HG03280 (cell line): ENCODE measurements around the gene ARL6IP6.

Experiments
- ATAC-seq: cut with Tn5 transposase; IDR thresholded peaks from one replicate; pipeline ENCODE4 v1.9.1; 2021; ENCODE audit warnings: mild to moderate bottlenecking, moderate library complexity; ENCODE audit not compliant: unreplicated experiment

The ARL6IP6 gene

DNA sequence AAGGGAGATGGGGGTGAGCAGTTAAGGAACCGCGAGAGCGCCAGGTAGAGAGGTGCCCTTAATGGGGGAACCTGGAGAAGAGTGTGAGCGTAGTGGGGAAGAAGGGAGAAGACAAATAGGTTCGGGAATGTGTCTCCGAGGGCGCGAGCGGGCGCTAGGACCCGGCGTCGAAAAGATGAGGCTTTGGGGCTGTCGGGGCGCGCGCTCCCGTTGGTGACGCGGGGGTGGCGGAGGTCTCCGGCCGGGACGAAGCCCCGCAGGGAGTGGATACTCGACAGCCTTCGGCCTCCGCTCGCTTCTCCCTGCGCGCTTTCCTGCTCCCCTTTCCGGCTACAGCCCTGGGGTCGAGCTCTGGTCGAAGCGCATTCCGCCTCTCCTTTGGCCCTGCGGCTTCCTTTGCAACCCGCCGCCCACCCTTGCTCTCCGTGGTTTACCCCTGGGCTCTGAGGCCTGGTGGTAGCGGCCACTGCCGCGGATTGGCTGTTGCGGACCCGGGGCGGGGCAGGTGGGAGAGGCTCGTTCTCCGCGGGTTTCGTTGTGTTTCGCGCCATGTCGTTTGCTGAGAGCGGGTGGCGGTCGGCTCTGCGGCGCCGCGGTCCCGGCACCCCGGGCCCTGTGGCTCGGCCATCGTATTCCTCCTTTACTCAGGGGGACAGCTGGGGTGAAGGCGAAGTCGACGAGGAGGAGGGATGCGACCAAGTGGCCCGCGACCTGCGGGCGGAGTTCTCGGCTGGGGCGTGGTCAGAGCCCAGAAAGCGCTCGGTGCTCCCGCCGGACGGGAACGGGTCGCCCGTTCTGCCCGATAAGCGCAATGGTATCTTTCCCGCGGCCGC lies at the start of gene ARL6IP6:
ARL6IP6 (plus strand) TSS at position 545 of the 833 bp plus-strand sequence; CDS start at position 550, 5 bp downstream.
- ATAC-seq, result peak; percentile 68

DNA sequence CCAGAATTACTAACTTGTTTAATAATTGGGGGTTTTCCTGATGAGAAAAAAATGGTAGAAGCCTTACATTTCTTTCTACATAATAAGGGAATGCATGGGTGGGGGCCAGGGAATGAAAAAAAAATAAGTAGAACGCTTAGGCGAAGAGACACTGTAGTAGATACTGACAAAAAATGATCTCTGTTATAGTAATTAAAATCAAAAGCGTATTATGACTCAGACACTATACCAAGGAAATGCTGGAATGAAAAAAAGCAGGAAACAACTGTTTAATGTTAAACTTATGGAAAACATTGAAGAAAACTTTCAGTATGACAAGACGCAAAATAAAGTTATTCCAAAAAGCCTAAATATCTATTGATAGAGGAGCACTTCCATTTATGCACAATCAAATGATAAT lies 44.1 kb upstream of the ARL6IP6 start:
- no peak for ATAC-seq

DNA sequence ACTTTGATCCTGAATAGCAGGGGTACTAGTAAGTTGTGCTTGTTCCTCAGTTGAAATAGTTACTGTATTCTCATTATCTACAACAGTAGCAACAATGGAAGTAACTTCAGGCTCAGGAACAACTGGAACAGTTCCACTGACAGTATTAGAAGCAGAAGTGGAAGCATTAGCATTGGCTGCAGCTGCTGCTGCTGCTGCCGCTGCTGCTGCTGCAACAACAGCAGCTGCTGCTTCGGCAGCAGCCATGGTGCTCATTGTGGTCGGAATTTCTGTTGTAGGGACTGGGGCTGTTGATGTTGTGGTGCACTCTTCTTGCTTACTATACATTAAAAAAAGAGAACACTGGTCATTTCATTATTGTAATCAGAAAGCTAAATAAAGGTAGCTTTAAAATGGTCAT lies 42.0 kb upstream of the ARL6IP6 start:
- ATAC-seq, result no peak

DNA sequence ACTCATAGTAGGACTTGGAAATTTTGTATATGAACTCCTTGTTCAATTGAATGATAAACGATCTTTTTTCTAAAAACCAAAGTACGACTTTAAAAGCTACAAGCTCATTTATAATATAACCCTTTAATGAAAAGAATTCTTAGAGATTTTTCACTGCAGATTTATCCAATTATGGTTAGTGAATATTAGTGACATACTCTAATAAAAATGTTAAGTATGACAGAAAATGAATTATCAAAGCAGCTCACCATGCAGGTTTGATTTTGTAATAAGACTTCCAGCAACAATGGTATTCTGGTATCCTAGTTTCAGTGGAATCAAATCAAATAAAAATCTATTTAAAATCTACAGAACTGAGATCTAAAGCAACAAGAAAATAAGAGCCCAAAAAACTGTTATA lies 39.6 kb upstream of the ARL6IP6 start:
- ATAC-seq, result no peak

DNA sequence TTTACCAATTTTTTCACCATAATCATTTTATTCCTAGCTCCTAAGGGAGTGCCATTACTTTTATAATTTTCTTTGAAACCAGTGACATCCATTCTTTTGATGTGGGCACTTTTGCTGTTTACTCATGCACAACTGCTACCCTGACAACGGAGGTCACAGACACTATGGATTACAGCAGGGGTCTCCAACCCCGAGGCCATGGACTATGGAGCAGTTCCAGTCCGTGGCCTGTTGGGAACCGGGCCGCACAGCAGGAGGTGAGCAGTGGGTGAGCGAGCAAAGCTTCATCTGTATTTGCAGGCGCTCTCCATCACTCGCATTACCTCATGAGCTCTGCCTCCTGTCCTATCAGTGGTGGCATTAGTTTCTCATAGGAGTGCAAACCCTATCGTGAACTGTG lies 35.8 kb upstream of the ARL6IP6 start:
- ATAC-seq, result no peak

DNA sequence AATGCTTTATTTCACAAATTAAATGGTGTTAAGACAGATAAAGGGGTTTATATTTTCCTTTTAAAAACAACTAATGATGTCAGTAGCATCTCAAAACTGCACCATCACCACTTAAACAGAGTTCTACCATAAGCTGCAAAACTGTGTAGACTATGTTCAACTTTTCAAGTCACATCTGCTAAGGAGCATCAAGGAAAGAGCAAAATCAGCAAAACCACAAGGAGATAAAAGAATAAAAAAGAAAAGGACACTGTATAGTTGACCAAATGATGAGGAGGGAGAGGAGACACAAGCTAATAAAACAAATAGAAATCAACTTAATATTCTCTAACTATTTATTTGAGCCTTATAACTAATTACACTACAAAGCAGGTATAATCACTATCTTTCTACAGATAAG lies 35.0 kb upstream of the ARL6IP6 start:
- ATAC-seq, result no peak

DNA sequence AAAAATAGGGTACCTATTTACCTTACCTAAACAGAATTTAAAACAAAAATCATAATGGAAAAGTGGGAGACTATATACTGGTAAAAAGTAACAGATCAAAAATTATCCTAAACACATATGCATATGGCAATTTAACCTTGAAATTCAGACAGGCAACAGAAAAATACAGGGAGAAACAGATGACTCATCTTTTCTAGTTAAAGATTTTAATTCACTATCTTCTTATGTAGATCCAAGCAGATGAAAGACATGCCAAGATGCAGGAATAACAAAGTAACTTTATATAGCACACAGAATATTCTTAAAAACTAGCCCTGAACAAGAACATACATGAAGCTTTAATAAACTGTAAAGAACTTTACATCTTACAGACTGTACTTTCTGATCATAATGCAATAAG lies 32.1 kb upstream of the ARL6IP6 start:
- no peak for ATAC-seq

DNA sequence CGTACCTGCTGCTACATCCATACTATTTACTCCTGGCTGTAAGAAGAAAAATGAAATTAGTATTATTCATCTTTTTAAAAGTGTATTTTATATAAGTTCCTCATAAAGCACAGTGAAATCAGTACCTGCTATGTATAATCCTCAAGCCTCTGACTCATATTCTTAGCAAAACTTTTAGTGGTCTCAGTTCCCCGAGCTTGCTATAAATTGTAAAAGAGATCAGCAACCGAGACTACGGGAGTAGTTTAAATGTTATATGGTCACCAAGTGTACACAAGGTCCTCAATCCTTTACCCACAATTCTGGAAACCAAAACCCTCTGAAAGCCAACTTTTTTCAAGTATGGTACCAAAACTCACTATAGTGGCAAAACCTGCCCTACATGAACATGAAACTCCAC lies 25.4 kb upstream of the ARL6IP6 start:
- peak; percentile 88 for ATAC-seq

DNA sequence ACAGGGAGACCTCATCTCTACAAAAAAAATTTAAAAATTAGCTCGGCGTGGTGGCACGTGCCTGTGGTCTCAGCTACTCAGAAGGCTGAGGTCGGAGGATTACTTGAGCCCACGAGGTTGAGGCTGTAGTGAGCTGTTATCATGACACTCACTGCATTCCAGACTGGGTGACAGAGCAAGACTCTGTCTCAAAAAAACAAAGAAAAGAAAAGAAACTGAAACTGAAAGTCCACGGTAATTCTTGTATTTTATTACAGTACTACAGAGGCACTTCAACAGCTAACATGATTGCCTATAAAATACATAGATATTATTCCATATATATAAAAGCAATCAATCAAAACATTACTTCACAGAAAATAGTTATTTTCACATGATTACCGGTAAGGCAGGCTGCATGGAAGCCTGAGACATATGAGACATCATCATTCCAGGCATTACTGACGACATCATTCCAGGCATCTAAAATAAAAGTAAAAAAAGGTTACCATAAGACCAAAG lies 24.2 kb upstream of the ARL6IP6 start:
- ATAC-seq, result no peak

DNA sequence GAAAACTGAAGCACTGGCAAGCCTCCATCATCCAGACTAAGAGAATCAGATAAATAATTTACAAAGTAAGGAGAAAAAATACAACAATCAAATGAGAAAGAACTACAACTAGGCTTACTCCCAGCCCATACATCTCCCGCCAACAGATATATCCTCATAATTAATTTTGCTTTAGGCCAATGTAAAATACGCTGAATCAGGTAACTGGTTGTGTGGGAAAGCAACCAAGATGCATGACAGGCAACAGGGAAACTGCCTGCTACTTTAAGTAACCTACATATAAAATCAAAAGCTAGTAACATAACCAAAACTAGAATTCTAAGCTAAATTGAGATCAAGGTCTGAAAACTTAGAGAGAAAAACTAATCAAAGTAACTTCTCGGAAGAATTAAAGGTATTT lies 22.7 kb upstream of the ARL6IP6 start:
- ATAC-seq, result no peak

DNA sequence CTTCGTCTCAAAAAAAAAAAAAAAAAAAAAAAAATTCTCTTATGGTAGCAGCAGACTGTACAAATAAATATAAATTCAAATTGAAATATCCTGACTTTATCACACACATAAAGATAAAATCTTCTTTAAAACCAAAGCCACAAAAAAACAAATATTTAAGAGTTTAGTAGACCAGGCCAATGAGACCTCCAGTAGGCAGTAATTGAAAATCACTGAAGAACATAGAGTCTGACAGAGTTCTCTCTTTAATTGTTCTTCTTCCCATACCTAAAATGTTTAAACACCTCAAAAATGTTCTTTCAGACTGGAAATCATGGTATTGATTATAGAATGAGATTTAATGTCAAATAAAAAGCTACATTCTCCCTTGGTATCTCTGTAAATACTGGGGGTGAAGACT lies 21.9 kb upstream of the ARL6IP6 start:
- no peak for ATAC-seq

DNA sequence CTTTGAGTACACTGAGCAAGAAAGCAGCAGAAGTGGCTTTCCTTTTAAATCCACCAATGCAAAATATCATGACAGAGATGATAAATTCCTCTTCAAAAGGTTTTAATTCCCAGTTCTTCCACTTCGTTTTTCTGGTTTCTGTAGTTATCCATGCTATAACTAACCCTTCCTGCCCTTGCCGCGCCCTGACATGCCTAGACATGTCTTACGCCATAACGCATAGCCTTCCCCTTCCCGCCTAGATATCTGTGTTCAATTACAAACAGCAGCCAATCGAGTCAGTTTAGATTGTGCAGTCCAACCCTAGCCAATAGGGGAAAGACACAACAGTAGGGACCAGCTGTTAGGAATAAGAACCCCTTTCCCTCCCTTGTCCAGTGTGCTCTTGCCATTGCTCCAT lies 17.2 kb upstream of the ARL6IP6 start:
- ATAC-seq, result no peak

DNA sequence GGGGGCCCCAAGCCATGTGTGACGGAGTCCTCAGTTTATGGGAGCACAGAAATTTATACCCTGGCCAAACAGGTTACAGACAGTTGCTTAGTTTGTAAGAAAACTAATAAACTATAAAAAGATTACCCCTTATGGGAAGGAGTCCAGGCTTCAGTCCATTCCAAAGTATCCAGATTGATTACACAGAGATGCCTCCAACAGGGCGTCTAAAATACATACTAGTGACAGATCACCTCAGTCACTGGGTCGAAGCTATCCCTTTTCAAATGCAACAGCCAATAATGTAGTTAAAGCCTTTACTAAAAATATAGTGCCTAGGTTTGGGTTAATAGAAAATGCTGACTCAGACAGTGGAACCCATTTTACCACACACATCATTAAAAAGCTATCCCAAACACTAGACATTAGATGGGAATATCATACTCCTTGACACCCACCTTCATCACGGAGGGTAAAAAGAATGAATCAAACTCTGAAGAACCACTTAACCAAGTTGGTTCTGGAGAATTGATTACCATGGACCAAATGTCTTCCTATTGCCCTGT lies 11.9 kb upstream of the ARL6IP6 start:
- ATAC-seq, result no peak

DNA sequence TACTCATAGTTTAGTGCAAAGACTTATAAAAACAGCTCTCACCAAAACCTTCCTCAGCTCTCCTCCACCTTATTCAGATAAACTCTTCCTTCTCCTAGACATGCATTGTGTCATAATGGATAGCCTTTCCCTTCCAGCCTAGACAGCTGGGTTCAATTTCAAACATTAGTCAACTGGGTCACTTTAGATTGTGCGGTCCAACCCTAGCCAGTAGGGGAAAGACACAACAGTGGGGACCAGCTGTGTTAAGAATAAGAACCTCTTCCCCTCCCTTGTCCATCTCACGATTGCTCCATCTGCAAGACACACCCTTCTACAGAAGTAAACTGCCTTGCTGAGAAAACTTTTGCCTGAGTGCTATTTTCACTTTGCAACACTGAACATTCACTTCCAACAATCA lies 9.7 kb upstream of the ARL6IP6 start:
- no peak for ATAC-seq

DNA sequence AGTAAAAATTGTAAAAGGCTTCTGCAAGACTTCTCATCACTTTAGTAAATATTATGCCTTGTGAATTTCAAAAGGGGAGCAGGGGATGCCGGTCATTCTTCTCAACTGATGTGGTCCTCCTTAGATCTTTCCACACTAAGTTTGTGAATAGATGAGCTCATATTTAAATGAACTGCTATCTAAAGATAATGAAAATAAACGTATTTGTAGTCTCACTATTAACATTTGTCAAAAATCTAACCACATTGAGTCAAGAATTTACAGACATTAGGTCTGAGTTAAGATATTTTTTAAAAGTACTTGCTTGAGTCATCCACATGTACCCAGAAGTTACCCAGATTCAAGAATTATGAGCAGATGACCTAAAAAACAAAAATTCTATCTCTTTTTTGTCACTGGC lies 7.7 kb upstream of the ARL6IP6 start:
- ATAC-seq, result no peak

DNA sequence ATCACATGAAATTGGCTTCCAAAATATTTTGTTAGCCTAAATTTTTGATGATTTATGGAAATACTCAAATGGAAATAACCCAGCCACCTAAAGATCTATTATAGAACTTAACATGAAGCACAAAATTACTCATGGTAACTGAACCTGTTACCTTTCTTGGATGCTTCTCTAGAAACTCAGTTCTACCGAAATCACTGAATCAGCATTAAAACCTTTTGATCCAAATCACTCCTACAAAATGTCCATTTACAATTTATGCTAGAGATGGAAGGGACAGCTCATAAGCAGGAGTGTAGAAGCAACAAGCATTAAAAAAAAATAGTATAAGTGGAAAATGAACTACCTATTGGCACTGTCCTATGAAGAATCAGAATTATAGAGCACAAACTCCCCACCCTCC lies 3.3 kb upstream of the ARL6IP6 start:
- ATAC-seq, result no peak

DNA sequence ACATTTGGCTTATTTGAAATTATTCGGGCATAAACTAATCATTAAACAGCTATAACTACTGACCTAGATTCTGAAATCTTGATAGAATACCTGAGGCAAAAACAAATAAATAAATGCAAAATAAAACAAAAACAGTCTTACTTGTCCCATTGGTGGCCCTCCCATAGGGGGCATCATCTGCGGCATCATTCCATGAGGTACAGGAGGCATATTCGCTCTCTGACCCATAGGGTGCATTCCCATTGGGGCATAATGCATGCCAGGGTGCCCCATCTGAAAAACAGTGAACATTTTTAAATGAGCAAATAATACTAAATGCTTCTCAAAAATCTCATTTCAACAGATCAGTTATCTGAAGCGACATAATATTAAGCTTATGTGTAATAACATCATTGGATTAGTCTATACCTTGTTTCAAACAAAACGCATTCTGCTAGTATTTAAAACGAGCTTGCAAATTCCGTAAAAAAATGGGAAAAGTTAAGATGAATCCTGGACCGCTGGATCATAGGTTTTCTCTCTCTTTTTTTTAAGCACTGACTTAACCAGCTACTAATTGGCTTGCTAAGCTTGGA lies 2.5 kb upstream of the ARL6IP6 start:
- no peak for ATAC-seq

DNA sequence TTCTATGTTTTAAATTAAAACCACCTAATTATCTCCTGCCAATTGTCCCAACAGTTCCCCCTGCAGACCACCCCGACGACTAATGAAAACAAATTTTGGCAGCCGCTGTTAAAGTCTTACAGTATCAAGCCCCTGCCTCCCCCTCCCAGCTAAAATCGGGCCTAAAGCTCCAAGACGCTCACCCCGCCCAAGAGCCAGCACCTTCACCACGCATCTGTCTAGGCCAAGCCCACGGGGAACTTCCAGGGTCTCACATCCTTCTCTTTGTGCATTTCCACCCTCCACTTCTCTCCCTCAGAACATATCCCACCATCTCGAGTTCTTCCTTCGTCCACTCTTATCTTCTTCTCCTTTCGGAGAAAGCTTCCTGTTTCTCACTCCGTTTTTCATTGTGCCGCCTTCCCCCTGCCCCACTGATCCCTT lies 1.6 kb upstream of the ARL6IP6 start:
- ATAC-seq, result no peak

DNA sequence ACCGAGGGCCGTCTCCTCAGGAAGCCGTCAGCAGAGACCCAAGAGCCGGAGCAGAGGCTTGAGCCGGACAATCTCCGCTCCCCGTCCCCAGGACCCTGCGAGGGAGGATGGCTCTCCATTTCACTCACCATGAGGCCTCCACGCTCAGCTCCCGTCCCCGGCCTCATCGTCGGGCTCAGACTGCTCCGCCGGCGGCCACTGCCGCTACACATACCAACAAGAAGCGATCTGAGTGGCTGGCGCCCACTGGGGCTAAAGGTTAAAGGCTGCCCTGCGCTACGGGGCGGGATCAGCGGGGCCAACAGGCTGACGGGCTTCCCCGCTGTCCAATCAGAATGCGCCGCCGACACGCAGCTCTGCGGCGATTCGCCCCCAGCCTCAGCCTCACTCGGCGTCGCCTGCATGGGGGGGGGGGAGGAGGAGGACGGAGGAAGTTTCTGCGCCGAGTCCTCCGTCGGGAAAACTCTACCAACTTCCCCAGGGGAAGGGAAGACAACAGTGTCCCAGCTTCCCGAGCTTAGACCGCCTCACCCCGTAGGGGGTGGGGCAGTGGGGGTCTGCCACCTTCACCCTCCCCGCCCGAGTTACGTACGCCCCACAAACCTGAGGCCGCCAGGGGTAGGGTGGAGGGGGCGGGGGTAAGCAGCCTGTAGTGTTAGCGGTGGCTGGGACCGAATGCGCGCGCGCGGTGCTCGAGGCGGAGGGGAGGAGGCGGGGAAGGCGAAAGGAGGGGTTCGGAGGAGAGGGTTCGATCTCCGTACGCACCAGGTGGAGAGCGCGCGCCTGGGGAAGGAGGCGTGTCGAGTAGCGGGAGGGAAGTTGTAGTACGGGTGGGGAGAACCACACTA lies 968 bp upstream of the ARL6IP6 start, which contains the start of gene PRPF40A:
PRPF40A (minus strand) TSS at position 234 of the 848 bp plus-strand sequence; CDS start at position 212, 22 bp downstream.
- peak; percentile 67 for ATAC-seq

DNA sequence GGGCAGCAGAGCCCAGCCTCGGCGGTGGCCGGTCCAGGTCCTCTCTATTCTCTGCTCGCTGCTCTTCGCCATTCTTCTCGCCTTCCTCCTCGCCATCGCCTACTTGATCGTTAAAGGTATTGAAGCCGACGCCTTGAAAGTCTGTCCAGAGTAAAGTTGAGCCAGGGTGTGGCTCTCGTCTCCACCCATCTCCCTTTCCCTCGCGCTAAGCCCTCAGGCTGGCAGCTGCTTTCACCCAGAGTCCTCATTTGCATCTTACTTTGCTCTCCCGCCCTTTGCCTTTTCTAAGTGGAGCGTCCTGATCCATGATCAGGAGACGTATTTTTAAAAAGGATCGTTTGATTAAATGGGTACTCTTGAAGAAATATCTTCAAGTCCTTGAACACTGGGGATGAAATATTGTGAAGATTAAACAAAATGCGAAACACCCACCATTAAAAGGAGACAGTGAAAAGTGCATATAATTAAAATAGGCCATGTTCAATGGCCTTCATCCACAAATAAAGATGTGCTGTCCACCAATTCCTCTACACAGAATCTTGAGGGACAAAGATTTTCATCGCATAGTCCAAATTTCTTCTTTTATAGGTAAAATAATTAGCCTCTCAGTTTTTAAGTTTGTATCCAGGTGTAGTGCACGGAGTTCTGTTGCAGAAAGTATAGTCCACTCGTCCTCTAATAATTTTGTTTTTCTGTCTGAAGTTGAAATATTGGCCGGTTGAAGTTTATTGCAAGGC lies 657 bp downstream of the ARL6IP6 start:
- peak; percentile 17 for ATAC-seq
